Measurements from ENCODE around the gene ZFYVE1. TPM values are rescaled to one million over a fixed set of nuclear protein-coding genes. Genes with fewer than 3 reads are reported as not detected.
"Not testable (repeated sequence)": the region's sequence is repeated elsewhere in the genome, so short reads cannot be mapped to it uniquely, and the experiment has no call there.

Gene ZFYVE1
- total and polyA plus RNA-seq, 7 experiments from 2014 or later, result 6.1 to 24.8 (median 16.4) TPM

GRCh38 chr14:73055251-73055650 lies 28.3 kb upstream of the ZFYVE1 start:
- Mint-ChIP-seq H3K27ac (no peak overlapping the region), H3K27me3 (no peaks in the 10 kb centered on the region), H3K36me3 (peaks cover 0 to 4% (median 3%) of the 10 kb centered on the region in 5 donors), H3K9me3 (no peaks in the 10 kb centered on the region), H3K4me3 (peak overlapping the region in 1 of 10 donors; percentile 40), H3K4me1 (peaks cover 0 to 16% (median 12%) of the 10 kb centered on the region in 7 donors)
- ATAC-seq (no peak), DNase-seq (no peak)
- intact Hi-C loops (cut with micrococcal nuclease), result loop anchor here in 1 of 2 donors (5.0 to 10.0 kb wide), 4 partner anchors 590 to 1440 kb away; partner anchors contain the start of genes DNAL1, ISCA2, NPC2 and PNMA1
- Histone ChIP-seq H3K4me3 (ENCODE audit: low read length) (no peak overlapping the region), H3K9me3 (ENCODE audit: control insufficient read depth in 2 of 3, low read length in 3 of 3) (no peaks in the 10 kb centered on the region), H3K27me3 (ENCODE audit: control insufficient read depth in 2 of 2, insufficient read depth in 2 of 2, low read length in 2 of 2) (no peaks in the 10 kb centered on the region), H3K36me3 (ENCODE audit: control insufficient read depth in 2 of 3, insufficient read depth in 3 of 3, low read length in 3 of 3) (peaks cover 0 to 5% (median 0%) of the 10 kb centered on the region in 3 experiments), H3K4me1 (ENCODE audit: control insufficient read depth in 2 of 2, insufficient read depth in 2 of 2, low read length in 2 of 2) (peaks cover 13 to 15% of the 10 kb centered on the region in 2 donors), H3K27ac (ENCODE audit: low read depth, low read length) (no peak overlapping the region)
- ChIA-PET CTCF (no interaction called here), POLR2A (no interaction called here)

DNA sequence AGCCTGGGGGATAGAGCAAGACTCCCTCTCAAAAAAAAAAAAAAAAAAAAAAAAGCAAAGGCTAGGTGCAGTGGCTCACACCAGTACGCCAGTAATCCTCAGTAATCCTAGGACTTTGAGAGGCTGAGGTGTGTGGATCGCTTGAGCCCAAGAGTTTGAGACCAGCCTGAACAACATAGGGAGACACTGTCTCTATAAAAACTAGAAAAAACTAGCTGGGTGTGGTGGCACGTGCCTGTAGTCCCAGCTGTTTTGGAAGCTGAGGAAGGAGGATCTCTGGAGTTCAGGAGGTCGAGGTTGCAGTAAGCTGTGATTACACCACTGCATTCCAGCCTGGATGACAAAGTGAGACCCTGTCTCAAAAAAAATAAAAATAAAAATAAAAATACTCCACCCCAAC lies 22.5 kb upstream of the ZFYVE1 start:
- Mint-ChIP-seq H3K27me3 (peaks cover 0 to 2% (median 0%) of the 10 kb centered on the region in 5 donors), H3K9me3 (no peaks in the 10 kb centered on the region), H3K27ac (no peak overlapping the region), H3K4me1 (no peaks in the 10 kb centered on the region), H3K4me3 (no peak overlapping the region), H3K36me3 (no peaks in the 10 kb centered on the region)
- ChIA-PET POLR2A (interaction anchor here (4.0 kb wide), 1 partner anchor 9 kb away, joined by 19 read pairs; the partner anchor contains the start of gene RBM25), CTCF (interaction anchor here (0.7 kb wide), 1 partner anchor 425 kb away, joined by 4 read pairs; no protein-coding TSS in a partner anchor)
- intact Hi-C loops (cut with micrococcal nuclease), result no loop called here
- DNase-seq, result no peak
- Histone ChIP-seq H3K36me3 (ENCODE audit: control insufficient read depth in 2 of 3, insufficient read depth in 3 of 3, low read length in 3 of 3) (no peaks in the 10 kb centered on the region), H3K4me3 (ENCODE audit: low read length) (no peak overlapping the region), H3K27me3 (ENCODE audit: control insufficient read depth in 2 of 2, insufficient read depth in 2 of 2, low read length in 2 of 2) (no peaks in the 10 kb centered on the region), H3K4me1 (ENCODE audit: control insufficient read depth in 2 of 2, insufficient read depth in 2 of 2, low read length in 2 of 2) (no peaks in the 10 kb centered on the region), H3K27ac (ENCODE audit: low read depth, low read length) (no peak overlapping the region), H3K9me3 (ENCODE audit: control insufficient read depth in 2 of 3, low read length in 3 of 3) (no peaks in the 10 kb centered on the region)
- ATAC-seq, result no peak

GRCh38 chr14:73047808-73048207 lies 20.9 kb upstream of the ZFYVE1 start:
- Histone ChIP-seq H3K36me3 (ENCODE audit: control insufficient read depth in 2 of 3, insufficient read depth in 3 of 3, low read length in 3 of 3) (no peaks in the 10 kb centered on the region), H3K4me1 (ENCODE audit: control insufficient read depth in 2 of 2, insufficient read depth in 2 of 2, low read length in 2 of 2) (no peaks in the 10 kb centered on the region), H3K4me3 (ENCODE audit: low read length) (no peak overlapping the region), H3K27me3 (ENCODE audit: control insufficient read depth in 2 of 2, insufficient read depth in 2 of 2, low read length in 2 of 2) (no peaks in the 10 kb centered on the region), H3K9me3 (ENCODE audit: control insufficient read depth in 2 of 3, low read length in 3 of 3) (no peaks in the 10 kb centered on the region), H3K27ac (ENCODE audit: low read depth, low read length) (no peak overlapping the region)
- intact Hi-C loops (cut with micrococcal nuclease), result no loop called here
- H3K27ac Mint-ChIP-seq, result no peak overlapping the region
- no peaks in the 10 kb centered on the region for H3K4me1 Mint-ChIP-seq
- POLR2A ChIA-PET, result interaction anchor here (4.0 kb wide), 1 partner anchor 11 kb away, joined by 19 read pairs; the partner anchor contains the start of gene RBM25
- no peak for ATAC-seq
- no peak overlapping the region for H3K4me3 Mint-ChIP-seq
- CTCF ChIA-PET, result no interaction called here
- DNase-seq, result no peak
- no peaks in the 10 kb centered on the region for H3K36me3 Mint-ChIP-seq
- H3K27me3 Mint-ChIP-seq, result peaks cover 0 to 2% (median 0%) of the 10 kb centered on the region in 5 donors
- H3K9me3 Mint-ChIP-seq, result no peaks in the 10 kb centered on the region

DNA sequence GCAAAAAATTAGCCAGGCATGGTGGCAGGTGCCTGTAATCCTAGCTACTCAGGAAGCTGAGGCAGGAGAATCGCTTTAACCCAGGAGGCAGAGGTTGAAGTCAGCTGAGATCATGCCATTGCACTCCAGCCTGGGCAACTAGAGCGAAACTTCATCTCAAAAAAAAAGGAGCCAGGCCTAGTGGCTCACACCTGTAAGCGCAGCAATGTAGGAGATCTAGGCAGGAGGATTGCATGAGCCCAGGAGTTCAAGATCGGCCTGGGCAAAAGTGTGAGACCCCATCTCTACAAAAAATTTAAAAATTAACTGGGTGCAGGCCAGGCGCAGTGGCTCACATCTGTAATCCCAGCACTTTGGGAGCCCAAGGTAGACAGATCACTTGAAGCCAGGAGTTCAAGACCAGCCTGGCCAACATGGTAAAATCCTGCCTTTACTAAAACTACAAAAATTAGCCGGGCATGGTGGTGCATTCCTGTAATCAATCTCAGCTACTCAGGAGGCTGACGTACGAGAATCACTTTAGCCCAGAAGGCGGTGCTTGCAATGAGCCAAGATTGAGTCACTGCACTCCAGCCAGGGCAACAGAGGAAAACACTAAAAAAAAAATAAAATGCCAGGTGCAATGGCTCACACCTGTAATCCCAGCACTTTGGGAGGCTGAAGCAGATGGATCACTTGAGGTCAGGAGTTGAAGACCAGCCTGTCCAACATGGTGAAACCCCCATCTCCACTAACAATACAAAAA lies 10.0 kb upstream of the ZFYVE1 start:
- H3K4me3 ChIP-seq (ENCODE audit: low read length); H3K9me3 ChIP-seq (ENCODE audit: control insufficient read depth in 2 of 3, low read length in 3 of 3); H3K4me1 Mint-ChIP-seq; H3K36me3 Mint-ChIP-seq; DNase-seq; H3K27ac ChIP-seq (ENCODE audit: low read depth, low read length); H3K4me3 Mint-ChIP-seq; H3K4me1 ChIP-seq (ENCODE audit: control insufficient read depth in 2 of 2, insufficient read depth in 2 of 2, low read length in 2 of 2); H3K27me3 ChIP-seq (ENCODE audit: control insufficient read depth in 2 of 2, insufficient read depth in 2 of 2, low read length in 2 of 2); intact Hi-C loops (cut with micrococcal nuclease); H3K27ac Mint-ChIP-seq; CTCF ChIA-PET; H3K9me3 Mint-ChIP-seq; H3K27me3 Mint-ChIP-seq; ATAC-seq; H3K36me3 ChIP-seq (ENCODE audit: control insufficient read depth in 2 of 3, insufficient read depth in 3 of 3, low read length in 3 of 3): not testable (repeated sequence)
- POLR2A ChIA-PET, result interaction anchor here (0.7 kb wide), 1 partner anchor 1449 kb away, joined by 4 read pairs; no protein-coding TSS in a partner anchor

- DNase-seq, result no peak
- H3K9me3 Mint-ChIP-seq, result peaks cover 0 to 3% (median 0%) of the 10 kb centered on the region in 11 donors
- peaks cover 7 to 13% (median 10%) of the 10 kb centered on the region in 5 donors for H3K36me3 Mint-ChIP-seq
- no peak for ATAC-seq
- Histone ChIP-seq H3K9me3 (ENCODE audit: control insufficient read depth in 2 of 3, low read length in 3 of 3) (no peaks in the 10 kb centered on the region), H3K27ac (ENCODE audit: low read depth, low read length) (no peak overlapping the region), H3K4me1 (ENCODE audit: control insufficient read depth in 2 of 2, insufficient read depth in 2 of 2, low read length in 2 of 2) (peaks cover 4 to 8% of the 10 kb centered on the region in 2 donors), H3K36me3 (ENCODE audit: control insufficient read depth in 2 of 3, insufficient read depth in 3 of 3, low read length in 3 of 3) (peaks cover 0 to 9% (median 0%) of the 10 kb centered on the region in 3 experiments), H3K4me3 (ENCODE audit: low read length) (no peak overlapping the region), H3K27me3 (ENCODE audit: control insufficient read depth in 2 of 2, insufficient read depth in 2 of 2, low read length in 2 of 2) (no peaks in the 10 kb centered on the region)
- ChIA-PET POLR2A (interaction anchor here (4.8 kb wide), 1 partner anchor 31 kb away, joined by 55 read pairs; the partner anchor contains the start of gene RBM25), CTCF (no interaction called here)
- peaks cover 26 to 41% (median 36%) of the 10 kb centered on the region in 7 donors for H3K4me1 Mint-ChIP-seq
- no peak overlapping the region for H3K27ac Mint-ChIP-seq
- intact Hi-C loops (cut with micrococcal nuclease), result loop anchor here (1.0 to 5.0 kb wide), 7 partner anchors 30 to 1734 kb away; partner anchors contain the start of genes DCAF4 (in 2 of the 2), PSEN1 (in 2 of the 2), RBM25 (in 2 of the 2) and ALDH6A1 (in 1 of the 2)
- no peaks in the 10 kb centered on the region for H3K27me3 Mint-ChIP-seq
- H3K4me3 Mint-ChIP-seq, result peak overlapping the region in 9 of 10 donors; percentile 29 to 99 (median 97)
Observed at GRCh38 chr14:73027984-73028383, 1.1 kb upstream of the ZFYVE1 start.

- Mint-ChIP-seq H3K4me3 (peak overlapping the region; percentile 80 to 99 (median 96)), H3K4me1 (peaks cover 28 to 45% (median 39%) of the 10 kb centered on the region in 7 donors), H3K27me3 (no peaks in the 10 kb centered on the region), H3K36me3 (peaks cover 10 to 16% (median 13%) of the 10 kb centered on the region in 5 donors), H3K9me3 (peaks cover 0 to 3% (median 0%) of the 10 kb centered on the region in 11 donors), H3K27ac (peak overlapping the region in 7 of 9 donors; percentile 71 to 96 (median 83))
- DNase-seq (no peak), ATAC-seq (no peak)
- ChIA-PET POLR2A (interaction anchor here (0.5 to 4.8 kb wide), 3 partner anchors 31 to 682 kb away, joined by 3 to 55 read pairs (median 3); partner anchors contain the start of gene RBM25), CTCF (interaction anchor here (1.1 kb wide), 1 partner anchor 31 kb away, joined by 3 read pairs; the partner anchor contains the start of gene RBM25)
- peaks cover 0 to 11% (median 0%) of the 10 kb centered on the region in 3 experiments for H3K36me3 ChIP-seq (ENCODE audit: control insufficient read depth in 2 of 3, insufficient read depth in 3 of 3, low read length in 3 of 3)
- H3K9me3 ChIP-seq (ENCODE audit: control insufficient read depth in 2 of 3, low read length in 3 of 3), result no peaks in the 10 kb centered on the region
- peak overlapping the region; percentile 1 for H3K27ac ChIP-seq (ENCODE audit: low read depth, low read length)
- peak overlapping the region; percentile 74 for H3K4me3 ChIP-seq (ENCODE audit: low read length)
- peaks cover 6 to 10% of the 10 kb centered on the region in 2 donors for H3K4me1 ChIP-seq (ENCODE audit: control insufficient read depth in 2 of 2, insufficient read depth in 2 of 2, low read length in 2 of 2)
- no peaks in the 10 kb centered on the region for H3K27me3 ChIP-seq (ENCODE audit: control insufficient read depth in 2 of 2, insufficient read depth in 2 of 2, low read length in 2 of 2)
- intact Hi-C loops (cut with micrococcal nuclease), result loop anchor here (1.0 to 5.0 kb wide), 7 partner anchors 31 to 1735 kb away; partner anchors contain the start of genes DCAF4 (in 2 of the 2), PSEN1 (in 2 of the 2), RBM25 (in 2 of the 2) and ALDH6A1 (in 1 of the 2)
Observed at GRCh38 chr14:73027546-73027945, 640 bp upstream of the ZFYVE1 start.
